HG03025 (cell line): ENCODE results near the gene PSMG1.

Experiments used
- ATAC-seq: cut with Tn5 transposase; IDR thresholded peaks from one replicate; pipeline ENCODE4 v1.9.1; 2021; ENCODE audit warnings: mild to moderate bottlenecking, moderate library complexity; ENCODE audit not compliant: unreplicated experiment, low FRiP score

The PSMG1 gene

GRCh38 chr21:39189857-39190604 is 6.8 kb upstream of the PSMG1 start:
- no peak for ATAC-seq

- no peak for ATAC-seq
Measured at GRCh38 chr21:39188521-39189139, 5.4 kb upstream of the PSMG1 start.

GRCh38 chr21:39187141-39187540 is 3.9 kb upstream of the PSMG1 start:
- no peak for ATAC-seq

GRCh38 chr21:39186676-39187075 is 3.4 kb upstream of the PSMG1 start:
- no peak for ATAC-seq

GRCh38 chr21:39185157-39185556 is 1.9 kb upstream of the PSMG1 start:
- ATAC-seq: no peak

GRCh38 chr21:39184050-39184980 is 1.1 kb upstream of the PSMG1 start:
- ATAC-seq: no peak

- peak; percentile 47 for ATAC-seq
Measured at GRCh38 chr21:39182484-39183271, 573 bp downstream of the PSMG1 start.

- ATAC-seq: no peak
Measured at GRCh38 chr21:39182016-39182415, 1.2 kb downstream of the PSMG1 start.

GRCh38 chr21:39181205-39181818 is 1.9 kb downstream of the PSMG1 start:
- ATAC-seq: no peak

GRCh38 chr21:39180429-39181019 is 2.7 kb downstream of the PSMG1 start:
- no peak for ATAC-seq

GRCh38 chr21:39178421-39178820 is 4.8 kb downstream of the PSMG1 start:
- ATAC-seq: no peak

GRCh38 chr21:39176271-39176709 is 7.0 kb downstream of the PSMG1 start:
- ATAC-seq: no peak

- no peak for ATAC-seq
Measured at GRCh38 chr21:39175665-39176064, 7.6 kb downstream of the PSMG1 start.

GRCh38 chr21:39175154-39175553 is 8.1 kb downstream of the PSMG1 start:
- ATAC-seq: no peak

GRCh38 chr21:39173716-39174680 is 9.3 kb downstream of the PSMG1 start:
- no peak for ATAC-seq

- no peak for ATAC-seq
Measured at GRCh38 chr21:39169906-39170305, 13.3 kb downstream of the PSMG1 start.

GRCh38 chr21:39168800-39169199 is 14.5 kb downstream of the PSMG1 start:
- ATAC-seq: no peak

- ATAC-seq: no peak
Measured at GRCh38 chr21:39164523-39164922, 18.7 kb downstream of the PSMG1 start.
